HepG2 (cell line): ENCODE data around the gene ZNF341. TPM values are rescaled to one million over a fixed set of nuclear protein-coding genes. Genes with fewer than 3 reads are reported as not detected.

Source experiments
- ZFP41 ChIP-seq: sonication (generic); formaldehyde crosslinking; IDR thresholded peaks from 2 replicates; pipeline ENCODE4 v1.4.0; 2020; ENCODE audit warnings: mild to moderate bottlenecking, missing genetic modification reagents, borderline replicate concordance
- ZMYM3 ChIP-seq: sonication (generic); formaldehyde crosslinking; IDR thresholded peaks from 2 replicates; pipeline ENCODE4 v1.5.1; 2020; ENCODE audit warnings: mild to moderate bottlenecking, missing genetic modification reagents
- ZNF687 ChIP-seq: sonication (generic); formaldehyde crosslinking; IDR thresholded peaks from 2 replicates; pipeline ENCODE4 v1.5.1; 2020; ENCODE audit warnings: mild to moderate bottlenecking, missing genetic modification reagents, moderate library complexity
- polyA plus RNA-seq, 8 experiments: library from polyadenylated mRNA; depleted of rRNA in 3 of 8; stranded (reverse) in 7 of 8; unstranded in 1 of 8; fragments of >200 nt; fragmentation: Illumina TruSeq in 4 of 8; extraction: Trizol in 4 of 8; gene quantifications; 2 replicates each; pipeline versions ENCODE4 v1.2.1 to v1.2.3, GENCODE V29; 2011 to 2016; ENCODE audit warnings: low read depth in 4 of 8, missing spikeins in 1 of 8, mixed read lengths in 1 of 8; ENCODE audit not compliant: insufficient read depth in 1 of 8
- total RNA-seq, 5 experiments: library from RNA; depleted of rRNA; stranded (reverse); fragments of >200 nt; fragmentation: Illumina TruSeq; extraction: Trizol; gene quantifications; 2 replicates each; pipeline ENCODE4 v1.2.3, GENCODE V29; 2016; ENCODE audit warnings: low read depth in 1 of 5
- TF ChIP-seq, protein P1 (sequence below): sonication (generic); formaldehyde crosslinking; conservative IDR thresholded peaks from 2 replicates; pipeline ENCODE4 v1.8.1; 2023; ENCODE audit warnings: missing genetic modification reagents

ZNF341 gene
- total and polyA plus RNA-seq, 2 of the 13 experiments (the other 11 are each of a cell fraction or from before 2014, with no cell fraction given) = 1.1 to 2.2 TPM

DNA sequence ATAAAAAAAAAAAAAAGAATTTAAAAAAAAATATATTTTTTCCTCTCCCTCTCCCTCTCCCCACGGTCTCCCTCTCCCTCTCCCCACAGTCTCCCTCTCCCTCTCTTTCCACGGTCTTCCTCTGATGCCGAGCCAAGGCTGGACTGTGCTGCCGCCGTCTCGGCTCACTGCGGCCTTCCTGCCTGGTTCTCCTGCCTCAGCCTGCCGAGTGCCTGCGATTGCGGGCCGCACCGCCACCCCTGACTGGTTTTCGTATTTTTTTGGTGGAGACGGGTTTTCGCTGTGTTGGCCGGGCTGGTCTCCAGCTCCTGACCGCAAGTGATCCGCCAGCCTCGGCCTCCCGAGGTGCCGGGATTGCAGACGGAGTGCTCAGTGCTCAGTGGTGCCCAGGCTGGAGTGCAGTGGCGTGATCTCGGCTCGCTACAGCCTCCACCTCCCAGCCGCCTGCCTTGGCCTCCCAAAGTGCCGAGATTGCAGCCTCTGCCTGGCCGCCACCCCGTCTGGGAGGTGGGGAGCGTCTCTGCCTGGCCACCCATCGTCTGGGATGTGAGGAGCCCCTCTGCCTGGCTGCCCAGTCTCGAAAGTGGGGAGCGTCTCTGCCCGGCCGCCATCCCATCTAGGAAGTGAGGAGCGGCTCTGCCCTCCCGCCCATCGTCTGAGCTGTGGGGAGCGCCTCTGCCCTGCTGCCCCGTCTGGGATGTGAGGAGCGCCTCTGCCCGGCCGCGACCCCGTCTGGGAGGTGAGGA lies 30.9 kb upstream of the ZNF341 start (continued):
- TF ChIP-seq ZMYM3 (CRISPR knock-in tag) (peak; percentile 59; the same call in 1 of the 2 replicates), ZFP41 (0 out of 2 replicates have a peak, but pooled peaks have one; percentile 47), ZNF687 (peak; percentile 68)
- TF ChIP-seq, protein P1, sequence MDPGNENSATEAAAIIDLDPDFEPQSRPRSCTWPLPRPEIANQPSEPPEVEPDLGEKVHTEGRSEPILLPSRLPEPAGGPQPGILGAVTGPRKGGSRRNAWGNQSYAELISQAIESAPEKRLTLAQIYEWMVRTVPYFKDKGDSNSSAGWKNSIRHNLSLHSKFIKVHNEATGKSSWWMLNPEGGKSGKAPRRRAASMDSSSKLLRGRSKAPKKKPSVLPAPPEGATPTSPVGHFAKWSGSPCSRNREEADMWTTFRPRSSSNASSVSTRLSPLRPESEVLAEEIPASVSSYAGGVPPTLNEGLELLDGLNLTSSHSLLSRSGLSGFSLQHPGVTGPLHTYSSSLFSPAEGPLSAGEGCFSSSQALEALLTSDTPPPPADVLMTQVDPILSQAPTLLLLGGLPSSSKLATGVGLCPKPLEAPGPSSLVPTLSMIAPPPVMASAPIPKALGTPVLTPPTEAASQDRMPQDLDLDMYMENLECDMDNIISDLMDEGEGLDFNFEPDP (CRISPR knock-in tag) = 0 out of 2 replicates have a peak, but pooled peaks have one; percentile 64
